ENCODE measurements around the gene EPS8L2.
"Not testable (repeated sequence)": the region's sequence is repeated elsewhere in the genome, so short reads cannot be mapped to it uniquely, and the experiment has no call there.

The EPS8L2 gene

DNA sequence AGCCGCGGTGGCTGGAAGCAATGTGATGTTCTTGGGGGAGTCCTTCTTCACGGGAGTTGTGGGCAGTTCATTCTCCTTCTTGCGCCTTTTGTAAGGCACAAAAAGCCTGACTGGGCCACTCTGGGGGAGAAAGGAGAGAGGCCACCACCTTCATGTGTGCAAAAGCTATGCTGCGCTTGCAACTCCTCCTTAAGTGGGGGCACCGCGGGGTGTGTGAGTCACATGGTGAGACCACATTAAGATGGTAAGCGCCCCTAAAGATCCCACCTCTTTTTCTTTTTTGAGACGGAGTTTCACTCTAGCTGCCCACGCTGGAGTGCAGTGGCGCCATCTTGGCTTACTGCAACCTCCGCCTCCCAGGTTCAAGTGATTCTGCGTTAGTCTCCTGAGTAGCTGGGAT, 25.1 kb upstream of the EPS8L2 start:
- no peak overlapping the region for H3K4me2 ChIP-seq
- peaks cover 0 to 49% (median 16%) of the 10 kb centered on the region in 11 experiments; a peak in 13 of 22 replicates for H4K20me1 ChIP-seq
- H3K9me3 ChIP-seq (replicated peaks in 1 of 11), result no peaks in the 10 kb centered on the region; a peak in 1 of 22 replicates
- peaks cover 79 to 92% (median 89%) of the 10 kb centered on the region in 11 experiments for H3K36me3 ChIP-seq
- peaks cover 0 to 4% (median 0%) of the 10 kb centered on the region in 10 experiments; a peak in 1 of 20 replicates for H3K4me1 ChIP-seq
- H3K4me3 ChIP-seq, result no peak overlapping the region
- no peak overlapping the region for H3K27ac ChIP-seq
- H3K9ac ChIP-seq, result no peak overlapping the region
- H3K27me3 ChIP-seq, result no peaks in the 10 kb centered on the region
- TF ChIP-seq Cebpa-rat (IDR thresholded peaks at IDR 0.05), result no peak

DNA sequence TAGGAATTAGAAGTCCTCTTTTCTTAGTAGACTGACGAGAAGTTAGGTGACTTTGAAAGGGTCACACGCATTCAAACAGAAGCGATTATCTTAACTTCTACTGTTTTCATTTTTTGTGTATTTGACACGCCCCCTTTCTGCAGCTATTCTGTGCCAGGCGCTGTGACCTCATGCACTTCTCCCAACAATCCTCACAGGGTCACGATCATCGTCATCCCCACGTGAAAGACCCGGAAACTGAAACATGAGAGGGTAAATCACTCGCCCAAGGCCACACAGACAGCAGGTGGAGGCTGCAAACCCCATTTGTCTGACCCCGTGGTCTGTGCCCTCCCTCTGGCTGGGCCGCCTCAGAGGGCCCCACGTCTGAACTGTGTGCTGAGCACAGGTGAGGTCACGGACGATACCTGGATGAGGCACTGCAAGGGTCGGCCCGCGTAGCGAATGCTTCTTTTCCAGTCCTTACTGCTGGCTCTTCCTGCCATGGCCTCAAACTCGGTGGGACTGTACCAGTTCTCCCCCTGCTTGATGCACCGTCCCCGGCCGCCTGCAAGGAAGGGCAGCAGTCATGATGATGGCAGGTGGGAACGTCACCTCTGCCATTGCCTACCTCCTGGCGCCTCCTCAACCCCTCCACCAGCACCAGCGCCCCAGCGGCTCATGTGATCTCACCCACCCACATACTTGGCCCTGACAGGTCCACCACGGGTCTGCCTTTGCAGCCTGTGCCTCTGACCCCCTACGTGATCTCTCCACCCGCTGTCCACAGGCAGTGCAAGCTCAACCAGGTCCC, 19.4 kb upstream of the EPS8L2 start:
- Histone ChIP-seq H3K4me2 (no peak overlapping the region), H3K9ac (no peak overlapping the region), H3K27me3 (no peaks in the 10 kb centered on the region), H3K9me3 (replicated peaks in 1 of 11) (no peaks in the 10 kb centered on the region; a peak in 1 of 22 replicates), H3K4me3 (no peak overlapping the region), H3K36me3 (peaks cover 86 to 97% (median 95%) of the 10 kb centered on the region in 11 experiments), H3K27ac (no peak overlapping the region), H3K4me1 (peaks cover 8 to 41% (median 27%) of the 10 kb centered on the region in 10 experiments; a peak in 19 of 20 replicates), H4K20me1 (peaks cover 18 to 71% (median 48%) of the 10 kb centered on the region in 11 experiments; a peak in 21 of 22 replicates)
- no peak for TF ChIP-seq Cebpa-rat (IDR thresholded peaks at IDR 0.05)

DNA sequence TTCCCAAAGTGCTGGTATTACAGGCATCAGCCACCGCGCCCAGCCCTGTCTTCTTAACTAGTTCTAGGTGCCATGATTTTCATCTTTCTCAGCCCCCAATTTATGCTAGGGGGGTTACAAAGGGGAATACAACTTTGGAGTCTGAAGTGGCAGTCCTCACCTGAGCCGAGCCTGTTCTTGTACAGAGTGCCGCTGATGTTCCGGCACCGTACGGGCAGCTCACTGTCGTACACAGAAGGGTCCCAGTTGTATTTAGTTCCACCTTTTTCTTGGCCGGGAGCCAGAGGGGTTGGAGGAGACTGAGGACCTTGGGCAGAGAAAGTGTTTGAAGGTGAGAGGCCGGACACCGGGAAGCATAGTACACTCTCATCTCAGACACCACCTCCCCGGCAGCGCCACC, 18.3 kb upstream of the EPS8L2 start:
- TF ChIP-seq Cebpa-rat (IDR thresholded peaks at IDR 0.05), result no peak
- H3K4me2 ChIP-seq, result no peak overlapping the region

DNA sequence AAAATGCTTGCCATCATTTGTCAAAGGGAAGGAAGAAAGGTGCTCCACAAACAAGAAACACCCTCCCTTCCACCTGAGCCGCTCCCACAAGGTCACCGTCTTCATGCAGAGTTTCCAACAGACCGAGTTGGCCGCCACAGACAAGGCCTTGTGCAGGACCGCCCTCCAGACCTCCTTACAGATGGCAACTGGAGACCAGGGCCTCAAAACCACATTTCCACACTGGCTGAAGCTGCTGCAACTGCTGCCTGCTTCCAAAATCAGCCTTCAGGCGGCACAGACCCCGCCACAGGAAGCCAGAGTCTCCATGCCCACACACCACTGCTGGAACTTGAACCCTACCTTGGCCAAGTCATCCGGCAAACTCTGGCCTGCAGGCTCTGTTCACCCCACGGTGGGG, 17.4 kb upstream of the EPS8L2 start:
- H3K27me3 ChIP-seq, result no peaks in the 10 kb centered on the region
- no peak overlapping the region; a peak in 2 of 22 replicates for H3K9ac ChIP-seq
- peak overlapping the region in 8 of 11 experiments; percentile 1 to 50 (median 32); a peak in 10 of 22 replicates for H3K4me2 ChIP-seq
- H3K36me3 ChIP-seq, result peaks cover 65 to 82% (median 75%) of the 10 kb centered on the region in 11 experiments
- H4K20me1 ChIP-seq, result peaks cover 33 to 80% (median 68%) of the 10 kb centered on the region in 11 experiments
- H3K4me3 ChIP-seq, result no peak overlapping the region
- H3K9me3 ChIP-seq (replicated peaks in 1 of 11), result no peaks in the 10 kb centered on the region
- no peak for TF ChIP-seq Cebpa-rat (IDR thresholded peaks at IDR 0.05)
- H3K27ac ChIP-seq, result peak overlapping the region in 2 of 11 experiments; percentile 2 to 9; a peak in 1 of 22 replicates
- H3K4me1 ChIP-seq, result peaks cover 26 to 60% (median 48%) of the 10 kb centered on the region in 10 experiments

More for the DNA sequence above, 18.3 kb upstream of the EPS8L2 start:
- Histone ChIP-seq H3K27ac (no peak overlapping the region), H4K20me1 (peaks cover 27 to 72% (median 59%) of the 10 kb centered on the region in 11 experiments), H3K4me3 (no peak overlapping the region), H3K9me3 (replicated peaks in 1 of 11) (no peaks in the 10 kb centered on the region; a peak in 1 of 22 replicates), H3K4me1 (peaks cover 17 to 51% (median 38%) of the 10 kb centered on the region in 10 experiments), H3K27me3 (no peaks in the 10 kb centered on the region), H3K36me3 (peaks cover 75 to 91% (median 85%) of the 10 kb centered on the region in 11 experiments), H3K9ac (no peak overlapping the region)

DNA sequence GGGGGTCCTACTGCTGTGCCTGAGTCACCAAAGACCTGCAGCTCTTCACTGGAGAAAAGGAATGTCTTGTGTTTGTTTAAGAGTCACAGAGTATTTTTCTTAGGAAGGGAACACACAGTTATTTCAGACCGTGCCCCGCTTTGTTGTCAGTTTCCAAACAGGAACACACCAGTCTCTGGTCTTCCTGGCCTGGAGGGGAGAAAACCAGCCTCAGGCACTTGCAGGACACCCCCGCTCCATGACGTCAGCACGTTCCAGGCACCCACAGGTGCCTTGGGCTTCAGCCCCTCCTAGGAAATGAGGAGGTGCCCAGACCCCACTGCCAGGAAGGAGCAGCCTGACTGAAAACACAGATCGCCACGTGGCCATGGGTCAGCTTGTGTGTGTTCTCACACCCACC, 16.4 kb upstream of the EPS8L2 start:
- peaks cover 33 to 85% (median 72%) of the 10 kb centered on the region in 11 experiments for H4K20me1 ChIP-seq
- H3K9ac ChIP-seq, result peak overlapping the region in 2 of 11 experiments; percentile 2 to 37; a peak in 2 of 22 replicates

DNA sequence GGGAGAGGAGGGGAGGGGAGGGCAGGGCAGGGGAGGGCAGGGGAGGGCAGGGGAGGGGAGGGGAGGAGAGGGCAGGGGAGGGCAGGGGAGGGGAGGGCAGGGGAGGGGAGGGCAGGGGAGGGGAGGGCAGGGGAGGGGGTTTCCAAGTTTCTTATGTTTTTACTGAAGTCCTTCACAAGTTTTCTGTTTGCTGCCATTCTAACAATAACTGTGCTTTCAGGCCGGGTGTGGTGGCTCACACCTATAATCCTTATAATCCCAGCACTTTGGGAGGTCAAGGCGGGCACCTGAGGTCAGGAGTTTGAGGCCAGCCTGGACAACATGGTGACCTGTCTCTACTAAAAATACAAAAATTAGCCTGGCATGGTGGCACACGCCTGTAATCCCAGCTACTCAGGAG, 15.8 kb upstream of the EPS8L2 start:
- Histone ChIP-seq H3K4me2 (peak overlapping the region in 4 of 11 experiments; percentile 98 to 100 (median 99); a peak in 4 of 22 replicates), H3K36me3 (peaks cover 50 to 67% (median 60%) of the 10 kb centered on the region in 11 experiments), H4K20me1 (peaks cover 33 to 85% (median 72%) of the 10 kb centered on the region in 11 experiments), H3K4me1 (peaks cover 32 to 66% (median 55%) of the 10 kb centered on the region in 10 experiments)
- not testable (repeated sequence) for H3K4me3 ChIP-seq; H3K9me3 ChIP-seq (replicated peaks in 1 of 11); H3K9ac ChIP-seq; H3K27me3 ChIP-seq; H3K27ac ChIP-seq

More for the DNA sequence above, 16.4 kb upstream of the EPS8L2 start:
- Histone ChIP-seq H3K27ac (peak overlapping the region in 2 of 11 experiments; percentile 1 to 14; a peak in 3 of 22 replicates), H3K9me3 (replicated peaks in 1 of 11) (no peaks in the 10 kb centered on the region), H3K4me2 (peak overlapping the region in 8 of 11 experiments; percentile 1 to 50 (median 32); a peak in 13 of 22 replicates), H3K36me3 (peaks cover 56 to 73% (median 66%) of the 10 kb centered on the region in 11 experiments), H3K4me3 (no peak overlapping the region), H3K27me3 (no peaks in the 10 kb centered on the region), H3K4me1 (peaks cover 32 to 66% (median 55%) of the 10 kb centered on the region in 10 experiments)
- no peak for TF ChIP-seq Cebpa-rat (IDR thresholded peaks at IDR 0.05)

DNA sequence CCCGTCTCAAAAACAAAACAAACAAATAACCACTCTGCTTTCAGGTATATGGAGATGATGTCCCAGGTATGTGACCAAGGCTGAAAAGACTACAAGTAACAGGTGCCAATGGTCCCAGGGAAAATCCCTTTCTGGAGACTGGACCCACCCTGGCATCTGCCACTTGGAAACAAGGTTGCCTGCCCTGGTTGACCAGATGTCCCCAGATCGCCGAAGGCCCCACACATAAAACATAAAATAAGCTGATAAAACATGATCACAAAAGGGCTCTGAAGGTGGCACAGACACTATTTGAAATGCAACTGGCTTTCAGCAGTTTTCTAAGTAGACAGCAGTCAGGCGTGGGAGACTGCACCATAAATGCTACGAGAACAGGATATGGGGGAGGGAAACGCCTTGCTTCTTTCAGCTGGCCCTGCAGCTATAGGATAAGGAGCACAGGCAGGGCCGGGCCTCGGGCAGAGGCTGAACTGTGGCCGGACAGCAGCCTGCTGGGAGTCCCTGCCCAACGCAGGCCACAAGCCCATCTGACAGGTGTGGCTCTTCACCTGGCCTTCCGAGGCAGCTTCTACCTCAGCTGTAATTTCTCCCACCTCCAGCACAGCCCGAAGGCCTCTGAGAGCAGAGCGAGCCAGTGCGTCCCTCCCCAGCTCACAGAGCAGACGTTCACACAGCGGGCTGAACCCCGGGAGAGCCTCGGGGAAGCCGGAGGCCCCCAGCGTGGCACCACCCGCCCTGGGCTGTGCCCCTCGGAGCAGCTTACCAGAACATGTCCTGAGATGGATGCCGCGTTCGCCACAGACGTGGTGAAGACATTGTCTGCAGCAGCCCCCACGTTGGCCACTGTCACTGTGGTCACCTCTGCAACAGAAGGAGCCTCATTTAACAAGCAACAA, 15.0 kb upstream of the EPS8L2 start:
- no peak for TF ChIP-seq Cebpa-rat (IDR thresholded peaks at IDR 0.05)
- peak overlapping the region in 8 of 11 experiments; percentile 3 to 59 (median 22); a peak in 7 of 22 replicates for H3K9ac ChIP-seq
- peaks cover 32 to 66% (median 55%) of the 10 kb centered on the region in 10 experiments for H3K4me1 ChIP-seq
- H3K36me3 ChIP-seq, result peaks cover 42 to 59% (median 52%) of the 10 kb centered on the region in 11 experiments
- no peak overlapping the region for H3K4me3 ChIP-seq
- H3K27ac ChIP-seq, result peak overlapping the region in 1 of 11 experiments; percentile 8; a peak in 2 of 22 replicates
- no peaks in the 10 kb centered on the region for H3K27me3 ChIP-seq
- peaks cover 33 to 78% (median 72%) of the 10 kb centered on the region in 11 experiments for H4K20me1 ChIP-seq
- no peaks in the 10 kb centered on the region for H3K9me3 ChIP-seq (replicated peaks in 1 of 11)
- H3K4me2 ChIP-seq, result peak overlapping the region; percentile 2 to 100 (median 99); a peak in 20 of 22 replicates

DNA sequence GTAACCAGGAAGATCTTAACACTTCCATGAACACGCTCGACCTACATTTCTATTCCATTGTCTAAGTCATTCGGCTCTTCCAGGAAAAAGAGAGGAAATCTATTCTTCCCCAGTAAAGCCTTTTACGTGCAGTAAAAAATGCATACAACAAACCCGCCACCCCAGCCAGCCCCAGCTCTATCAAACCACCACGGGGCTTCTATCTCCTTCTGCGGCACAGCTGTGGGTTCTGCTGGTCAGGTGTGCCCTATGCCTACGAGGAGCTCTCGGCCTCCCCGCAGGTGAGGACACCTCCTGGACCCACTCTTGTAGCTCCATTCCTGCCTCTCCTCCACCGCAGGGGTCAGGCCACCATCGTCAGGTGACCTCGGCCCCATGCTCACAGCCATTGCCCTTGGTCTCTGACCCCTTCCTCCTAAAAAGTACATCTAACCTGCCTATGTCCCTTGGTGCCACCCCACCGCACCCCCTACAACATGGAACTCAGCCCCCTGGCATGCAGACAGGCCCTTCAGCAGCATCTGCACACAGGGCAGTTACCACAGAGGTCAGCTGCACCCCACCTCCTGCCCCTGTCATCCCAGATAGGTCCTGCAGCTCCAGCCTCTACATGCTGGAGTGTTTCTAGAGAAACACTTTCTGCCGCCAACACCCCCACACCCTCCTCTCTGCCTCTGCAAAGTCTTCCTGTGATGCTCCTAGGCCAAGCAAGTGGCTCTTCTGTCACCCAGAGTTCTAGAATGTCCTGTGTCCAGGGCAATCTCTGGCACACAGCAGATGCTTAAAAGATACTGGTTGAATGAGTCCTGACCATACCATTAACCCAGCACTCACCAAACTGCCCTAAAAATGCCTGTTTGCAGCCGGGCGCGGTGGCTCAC, 14.1 kb upstream of the EPS8L2 start:
- H3K9ac ChIP-seq, result peak overlapping the region in 4 of 11 experiments; percentile 3 to 31 (median 19); a peak in 4 of 22 replicates
- H3K4me3 ChIP-seq, result no peak overlapping the region
- H3K36me3 ChIP-seq, result peaks cover 33 to 50% (median 43%) of the 10 kb centered on the region in 11 experiments
- no peaks in the 10 kb centered on the region for H3K9me3 ChIP-seq (replicated peaks in 1 of 11)
- H3K4me2 ChIP-seq, result peak overlapping the region; percentile 30 to 100 (median 100)
- H3K27ac ChIP-seq, result no peak overlapping the region
- no peaks in the 10 kb centered on the region for H3K27me3 ChIP-seq
- TF ChIP-seq Cebpa-rat (IDR thresholded peaks at IDR 0.05), result no peak
- peaks cover 33 to 70% (median 66%) of the 10 kb centered on the region in 11 experiments for H4K20me1 ChIP-seq
- peaks cover 38 to 74% (median 63%) of the 10 kb centered on the region in 10 experiments for H3K4me1 ChIP-seq

All from BLaER1 treated with 17β-estradiol and CSF1 and Interleukin-3, amounts not matched to agents 10 nM and 100 nM (cell line).